Osteoblast (primary cell): ENCODE data around the gene CNGA1. TPM values are rescaled to one million over a fixed set of nuclear protein-coding genes. Genes with fewer than 3 reads are reported as not detected.
"Not testable (repeated sequence)": the region's sequence is repeated elsewhere in the genome, so short reads cannot be mapped to it uniquely, and the experiment has no call there.

Experiments used
- DNase-seq: peaks from one replicate; pipeline ENCODE4 v3.0.0; 2011; ENCODE audit warnings: low spot score, mixed read lengths; ENCODE audit not compliant: insufficient read length; ENCODE audit errors: missing footprints
- H2AFZ ChIP-seq: 2 replicates; pipeline ENCODE4 v1.6.0; 2011; ENCODE audit warnings: mild to moderate bottlenecking, low read length
- H3K27ac ChIP-seq: 2 replicates; pipeline ENCODE4 v1.5.1; 2011; ENCODE audit warnings: mild to moderate bottlenecking, low read depth, low read length, moderate library complexity
- H3K27me3 ChIP-seq: 2 replicates; pipeline ENCODE4 v1.6.0; 2012; ENCODE audit warnings: mild to moderate bottlenecking, control low read depth, inconsistent platforms, low read length, moderate library complexity; ENCODE audit not compliant: insufficient read depth
- H3K36me3 ChIP-seq: 2 replicates; pipeline ENCODE4 v1.5.1; 2011; ENCODE audit warnings: mild to moderate bottlenecking, low read length, control low read depth, moderate library complexity; ENCODE audit not compliant: insufficient read depth
- H3K4me1 ChIP-seq: 2 replicates; pipeline ENCODE4 v1.5.1; 2011; ENCODE audit warnings: mild to moderate bottlenecking, low read length, control low read depth, moderate library complexity; ENCODE audit not compliant: insufficient read depth
- H3K4me2 ChIP-seq: 2 replicates; pipeline ENCODE4 v1.6.0; 2011; ENCODE audit warnings: mild to moderate bottlenecking, low read length; ENCODE audit not compliant: insufficient read depth
- H3K4me3 ChIP-seq: fragments of 200-600 bp; sonication (generic); 3 replicates; pipeline ENCODE4 v1.5.1; 2012; ENCODE audit warnings: mild to moderate bottlenecking, low read length, inconsistent platforms; ENCODE audit not compliant: insufficient read depth
- H3K79me2 ChIP-seq: 2 replicates; pipeline ENCODE4 v1.6.0; 2012; ENCODE audit warnings: mild to moderate bottlenecking, low read length, control low read depth, inconsistent platforms; ENCODE audit not compliant: insufficient read depth
- H3K9me3 ChIP-seq: 2 replicates; pipeline ENCODE4 v1.5.1; 2011; ENCODE audit warnings: low read depth, low read length, control low read depth
- H4K20me1 ChIP-seq: 2 replicates; pipeline ENCODE4 v1.6.0; 2012; ENCODE audit warnings: mild to moderate bottlenecking, low read length, control low read depth; ENCODE audit not compliant: insufficient read depth
- total RNA-seq: library from RNA; depleted of rRNA; stranded (reverse); fragments of >200 nt; gene quantifications from 2 replicates; pipeline ENCODE4 v1.2.3, GENCODE V29; 2012
- TF ChIP-seq, protein P1 (sequence below): IDR thresholded peaks from 2 replicates; pipeline ENCODE4 v1.5.1; 2011; ENCODE audit warnings: mild to moderate bottlenecking, low read depth, low read length, moderate library complexity; ENCODE audit errors: extremely low read depth

The CNGA1 gene
- total RNA-seq, 1 donor: not detected

DNA sequence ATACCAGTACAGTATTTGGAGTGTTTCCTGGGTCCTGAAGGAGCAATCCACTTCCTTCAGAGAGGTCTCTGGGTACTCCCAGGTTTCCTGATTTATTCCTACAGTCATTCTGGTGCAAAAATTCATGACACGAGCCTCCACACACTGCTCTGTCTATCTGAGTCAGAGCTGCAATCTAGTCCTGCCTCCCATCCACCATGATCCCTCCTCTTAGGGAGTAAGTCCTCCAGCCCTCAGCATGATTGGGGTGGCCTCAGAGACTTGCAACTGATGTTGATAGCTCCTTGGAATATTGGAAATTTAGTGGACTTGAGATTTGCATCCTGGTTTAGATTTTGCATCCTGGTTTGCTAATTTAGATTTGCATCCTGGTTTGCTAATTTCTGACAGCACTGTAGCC lies 20.5 kb downstream of the CNGA1 start:
- no peaks in the 10 kb centered on the region for H4K20me1 ChIP-seq

DNA sequence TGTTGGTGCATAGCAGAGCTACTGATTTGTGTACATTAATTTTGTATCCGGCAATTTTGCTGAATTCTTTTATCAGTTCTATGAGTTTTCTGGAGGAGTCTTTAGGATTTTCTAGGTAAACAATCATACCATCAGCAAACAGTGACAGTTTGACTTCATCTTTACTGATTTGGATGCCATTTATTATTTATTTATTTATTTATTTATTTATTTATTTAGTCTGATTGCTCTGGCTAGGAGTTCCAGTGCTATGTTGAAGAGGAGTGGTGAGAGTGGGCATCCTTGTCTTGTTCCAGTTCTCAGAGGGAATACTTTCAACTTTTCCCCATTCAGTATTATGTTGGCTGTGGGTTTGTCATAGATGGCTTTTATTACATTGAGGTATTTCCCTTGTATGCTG lies 24.0 kb downstream of the CNGA1 start:
- not testable (repeated sequence) for H3K27ac ChIP-seq, H3K4me1 ChIP-seq, H3K36me3 ChIP-seq, H3K79me2 ChIP-seq, H2AFZ ChIP-seq, H4K20me1 ChIP-seq, DNase-seq, H3K9me3 ChIP-seq, H3K4me3 ChIP-seq, H3K4me2 ChIP-seq, H3K27me3 ChIP-seq

More for the DNA sequence above, 20.5 kb downstream of the CNGA1 start:
- TF ChIP-seq, protein P1, sequence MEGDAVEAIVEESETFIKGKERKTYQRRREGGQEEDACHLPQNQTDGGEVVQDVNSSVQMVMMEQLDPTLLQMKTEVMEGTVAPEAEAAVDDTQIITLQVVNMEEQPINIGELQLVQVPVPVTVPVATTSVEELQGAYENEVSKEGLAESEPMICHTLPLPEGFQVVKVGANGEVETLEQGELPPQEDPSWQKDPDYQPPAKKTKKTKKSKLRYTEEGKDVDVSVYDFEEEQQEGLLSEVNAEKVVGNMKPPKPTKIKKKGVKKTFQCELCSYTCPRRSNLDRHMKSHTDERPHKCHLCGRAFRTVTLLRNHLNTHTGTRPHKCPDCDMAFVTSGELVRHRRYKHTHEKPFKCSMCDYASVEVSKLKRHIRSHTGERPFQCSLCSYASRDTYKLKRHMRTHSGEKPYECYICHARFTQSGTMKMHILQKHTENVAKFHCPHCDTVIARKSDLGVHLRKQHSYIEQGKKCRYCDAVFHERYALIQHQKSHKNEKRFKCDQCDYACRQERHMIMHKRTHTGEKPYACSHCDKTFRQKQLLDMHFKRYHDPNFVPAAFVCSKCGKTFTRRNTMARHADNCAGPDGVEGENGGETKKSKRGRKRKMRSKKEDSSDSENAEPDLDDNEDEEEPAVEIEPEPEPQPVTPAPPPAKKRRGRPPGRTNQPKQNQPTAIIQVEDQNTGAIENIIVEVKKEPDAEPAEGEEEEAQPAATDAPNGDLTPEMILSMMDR: no peak
- Histone ChIP-seq H3K4me3 (no peak overlapping the region), H3K4me1 (no peaks in the 10 kb centered on the region), H3K36me3 (no peaks in the 10 kb centered on the region), H3K4me2 (no peak overlapping the region), H3K27ac (no peak overlapping the region), H3K27me3 (no peaks in the 10 kb centered on the region), H3K9me3 (no peaks in the 10 kb centered on the region), H2AFZ (no peak overlapping the region), H3K79me2 (no peaks in the 10 kb centered on the region)
- no peak for DNase-seq

DNA sequence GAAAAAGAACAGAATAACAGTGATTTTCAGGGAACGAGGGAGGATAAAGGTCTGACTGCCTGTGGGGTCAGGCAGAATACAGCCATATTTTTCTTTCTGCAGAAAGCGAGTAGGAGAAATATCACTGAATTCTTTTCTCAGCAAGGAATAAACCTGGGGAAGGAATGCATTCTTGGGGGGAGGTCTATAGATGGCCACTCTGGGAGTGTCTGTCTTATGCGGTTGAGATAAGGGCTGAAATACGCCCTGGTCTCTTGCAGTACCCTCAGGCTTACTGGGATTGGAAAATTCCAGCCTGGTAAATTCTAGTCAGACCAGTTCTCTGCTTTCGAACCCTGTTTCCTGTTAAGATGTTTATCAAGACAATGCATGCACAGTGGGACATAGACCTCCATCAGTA lies 26.3 kb downstream of the CNGA1 start:
- no peaks in the 10 kb centered on the region for H3K4me1 ChIP-seq
- DNase-seq: no peak
- H3K4me3 ChIP-seq: no peak overlapping the region
- TF ChIP-seq, protein P1: no peak
- no peaks in the 10 kb centered on the region for H3K27me3 ChIP-seq
- no peaks in the 10 kb centered on the region for H3K79me2 ChIP-seq
- H3K36me3 ChIP-seq: no peaks in the 10 kb centered on the region
- no peaks in the 10 kb centered on the region for H4K20me1 ChIP-seq
- no peak overlapping the region for H3K4me2 ChIP-seq
- no peak overlapping the region for H3K27ac ChIP-seq
- no peak overlapping the region for H2AFZ ChIP-seq
- H3K9me3 ChIP-seq: no peaks in the 10 kb centered on the region

DNA sequence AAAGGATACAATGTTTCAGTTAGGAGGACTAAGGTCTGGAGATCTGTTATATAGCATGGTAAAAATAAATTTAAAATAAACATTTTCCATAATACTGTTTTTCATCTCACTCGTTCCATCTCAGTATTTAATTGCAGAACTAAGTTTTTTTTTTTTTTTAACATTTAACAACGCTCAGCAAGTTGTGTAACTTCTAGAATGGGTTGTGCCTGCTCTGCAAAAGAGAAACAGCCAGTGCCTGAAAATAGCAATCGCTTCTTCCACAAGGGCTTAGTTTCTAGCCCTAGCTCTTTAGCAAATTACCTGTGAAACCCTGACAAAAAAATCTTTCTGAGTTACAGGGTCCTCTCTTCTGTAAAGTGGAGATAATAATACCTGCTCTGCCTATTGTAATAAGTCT lies 41.9 kb downstream of the CNGA1 start:
- H3K36me3 ChIP-seq: no peaks in the 10 kb centered on the region
- H3K4me3 ChIP-seq: no peak overlapping the region
- H3K4me2 ChIP-seq: no peak overlapping the region
- TF ChIP-seq, protein P1: no peak
- no peaks in the 10 kb centered on the region for H4K20me1 ChIP-seq
- H2AFZ ChIP-seq: no peak overlapping the region
- no peak overlapping the region for H3K27ac ChIP-seq
- no peaks in the 10 kb centered on the region for H3K27me3 ChIP-seq
- no peak for DNase-seq
- H3K4me1 ChIP-seq: no peaks in the 10 kb centered on the region
- no peaks in the 10 kb centered on the region for H3K79me2 ChIP-seq
- no peaks in the 10 kb centered on the region for H3K9me3 ChIP-seq

DNA sequence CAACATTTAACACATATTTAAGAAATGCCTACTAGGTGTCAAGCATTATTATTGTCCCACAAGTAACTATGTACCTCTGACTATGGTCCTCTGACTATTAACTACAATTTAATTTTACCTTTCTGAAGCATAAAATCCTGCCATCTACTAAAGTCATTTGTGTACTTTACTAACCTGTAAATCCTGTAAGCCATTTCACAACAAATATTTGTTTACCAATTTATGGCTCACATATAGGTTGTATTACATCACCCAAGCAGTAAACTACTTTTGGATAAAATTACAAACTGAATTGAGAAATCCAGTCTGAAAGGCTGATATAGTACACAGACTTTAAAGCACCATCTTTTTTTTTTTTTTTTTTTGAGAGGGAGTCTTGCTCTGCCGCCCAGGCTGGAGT lies 43.8 kb downstream of the CNGA1 start:
- Histone ChIP-seq H3K4me1 (no peaks in the 10 kb centered on the region), H3K27ac (no peak overlapping the region), H4K20me1 (no peaks in the 10 kb centered on the region), H3K4me3 (no peak overlapping the region), H3K4me2 (no peak overlapping the region), H3K27me3 (no peaks in the 10 kb centered on the region), H3K36me3 (no peaks in the 10 kb centered on the region), H3K79me2 (no peaks in the 10 kb centered on the region), H3K9me3 (no peaks in the 10 kb centered on the region), H2AFZ (no peak overlapping the region)
- DNase-seq: no peak
- TF ChIP-seq, protein P1: no peak
